Stimulated activated CD4-positive, alpha-beta T cell treated with anti-CD3 and anti-CD28 coated beads, Interleukin-1b, Interleukin-23, amount 100 ng/mL, for 24 hours (primary cell): ENCODE results near the gene MECP2.
"Not testable (repeated sequence)": the region's sequence is repeated elsewhere in the genome, so short reads cannot be mapped to it uniquely, and the experiment has no call there.

Experiments used
- DNase-seq, 4 experiments: peaks; one replicate each; pipeline ENCODE4 v3.0.0-alpha.2; 2020; ENCODE audit warnings: low read depth in 4 of 4, low spot score in 1 of 4

Gene MECP2

GRCh38 chrX:154000051-154000450 lies 97.5 kb downstream of the MECP2 start:
- no peak for DNase-seq

- no peak for DNase-seq
These were observed 98.0 kb downstream of the MECP2 start for GRCh38 chrX:153999359-154000037.

- DNase-seq = no peak
These were observed 102.0 kb downstream of the MECP2 start for GRCh38 chrX:153995504-153995903.

GRCh38 chrX:153994398-153994797 lies 103.1 kb downstream of the MECP2 start:
- not testable (repeated sequence) for DNase-seq

GRCh38 chrX:153993978-153994377 lies 103.5 kb downstream of the MECP2 start:
- no peak for DNase-seq

- DNase-seq = no peak
These were observed 104.4 kb downstream of the MECP2 start for GRCh38 chrX:153993079-153993478.

GRCh38 chrX:153992180-153992579 lies 105.3 kb downstream of the MECP2 start:
- DNase-seq = no peak

GRCh38 chrX:153991013-153991580 lies 106.4 kb downstream of the MECP2 start:
- DNase-seq = no peak

GRCh38 chrX:153989973-153990655 lies 107.4 kb downstream of the MECP2 start:
- DNase-seq = no peak

- DNase-seq = no peak
These were observed 109.0 kb downstream of the MECP2 start for GRCh38 chrX:153988493-153988892.

GRCh38 chrX:153984351-153985178 lies 113.0 kb downstream of the MECP2 start:
- peak in 2 of 4 experiments; percentile 39 to 40 for DNase-seq

- DNase-seq = no peak
These were observed 114.2 kb downstream of the MECP2 start for GRCh38 chrX:153983321-153983801.

- peak in 2 of 4 experiments; percentile 38 to 55 for DNase-seq
These were observed 115.6 kb downstream of the MECP2 start for GRCh38 chrX:153981771-153982533.

- no peak for DNase-seq
These were observed 116.3 kb downstream of the MECP2 start for GRCh38 chrX:153981231-153981630.

GRCh38 chrX:153980394-153980793 lies 117.1 kb downstream of the MECP2 start:
- not testable (repeated sequence) for DNase-seq

- no peak for DNase-seq
These were observed 122.7 kb downstream of the MECP2 start for GRCh38 chrX:153974726-153975286.

GRCh38 chrX:153974003-153974725 lies 123.4 kb downstream of the MECP2 start:
- no peak for DNase-seq

- no peak for DNase-seq
These were observed 124.2 kb downstream of the MECP2 start for GRCh38 chrX:153973127-153974002.
